Measurements from ENCODE around the gene PLA2G1B.

The PLA2G1B gene

DNA sequence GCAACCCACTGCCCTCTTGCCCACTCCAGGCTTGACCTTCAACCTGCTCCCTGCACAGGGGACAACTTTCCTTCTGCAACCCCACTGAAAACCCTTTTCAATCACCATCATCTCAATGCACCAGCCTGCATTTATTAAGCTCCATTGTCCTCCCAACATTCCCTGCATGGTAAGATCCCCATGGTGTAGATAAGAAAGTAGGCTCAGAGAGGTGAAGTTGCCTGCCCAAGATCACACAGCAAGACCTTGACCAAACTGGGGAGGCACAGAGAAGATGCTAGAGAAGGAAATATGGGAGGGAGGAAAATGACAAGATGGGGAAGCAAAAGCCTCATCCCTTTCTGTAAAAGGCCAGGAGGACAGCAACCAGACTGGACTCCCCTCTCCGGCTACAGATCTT, 31.5 kb upstream of the PLA2G1B start:
- H3K27ac ChIP-seq (ENCODE audit: insufficient read depth, low read length, poor library complexity, severe bottlenecking), result no peak overlapping the region
- no peak overlapping the region for H3K4me3 ChIP-seq (ENCODE audit: insufficient read depth, low read depth, low read length, poor library complexity, severe bottlenecking)
- H3K4me1 ChIP-seq (ENCODE audit: control insufficient read depth, insufficient read depth, low read length, poor library complexity, severe bottlenecking), result no peaks in the 10 kb centered on the region
- H3K36me3 ChIP-seq (ENCODE audit: control insufficient read depth, insufficient read depth, low read length), result no peaks in the 10 kb centered on the region
- no peak for DNase-seq
- H3K9me3 ChIP-seq (ENCODE audit: control insufficient read depth, low read length), result no peaks in the 10 kb centered on the region
- peaks cover 22% of the 10 kb centered on the region for H3K27me3 ChIP-seq (replicated peaks; ENCODE audit: control insufficient read depth, insufficient read depth, low read length, poor library complexity, severe bottlenecking)

DNA sequence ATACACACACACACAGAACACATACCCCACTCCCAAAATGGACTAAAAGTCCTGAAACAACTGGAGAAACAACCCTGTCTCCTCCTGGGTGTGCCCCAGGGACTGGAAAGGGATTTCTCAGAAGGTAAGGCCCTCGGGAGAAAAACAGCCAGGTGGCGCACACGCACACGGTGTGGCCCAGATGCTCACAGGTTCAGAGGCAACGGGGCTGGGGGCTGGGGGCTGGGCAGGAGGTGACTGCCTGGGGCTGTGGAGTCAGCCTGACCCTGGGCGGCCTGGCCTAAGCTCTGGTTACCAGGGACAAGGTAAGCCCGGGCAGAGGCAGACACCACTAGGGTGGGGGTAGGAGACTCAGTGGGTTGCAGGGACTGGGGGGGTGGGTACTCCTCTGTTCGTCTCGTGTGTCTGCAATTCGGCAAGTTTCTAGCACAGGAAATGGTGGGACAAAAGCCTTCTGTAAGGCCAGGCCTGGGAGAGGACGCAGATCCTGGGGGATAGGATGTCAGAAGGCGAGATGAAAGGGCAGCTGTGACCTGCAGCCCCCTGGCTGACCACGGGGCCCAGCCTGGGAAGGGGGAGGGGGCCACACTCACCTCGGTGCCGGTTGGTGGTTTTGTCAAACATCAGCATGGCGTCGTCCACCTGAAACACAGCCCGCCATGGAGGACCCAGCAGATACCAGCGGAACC, 31.0 kb upstream of the PLA2G1B start:
- H3K4me3 ChIP-seq (ENCODE audit: insufficient read depth, low read depth, low read length, poor library complexity, severe bottlenecking), result no peak overlapping the region
- H3K36me3 ChIP-seq (ENCODE audit: control insufficient read depth, insufficient read depth, low read length), result no peaks in the 10 kb centered on the region
- H3K27ac ChIP-seq (ENCODE audit: insufficient read depth, low read length, poor library complexity, severe bottlenecking), result no peak overlapping the region
- no peak for DNase-seq
- H3K4me1 ChIP-seq (ENCODE audit: control insufficient read depth, insufficient read depth, low read length, poor library complexity, severe bottlenecking), result no peaks in the 10 kb centered on the region
- no peaks in the 10 kb centered on the region for H3K9me3 ChIP-seq (ENCODE audit: control insufficient read depth, low read length)
- H3K27me3 ChIP-seq (replicated peaks; ENCODE audit: control insufficient read depth, insufficient read depth, low read length, poor library complexity, severe bottlenecking), result peaks cover 20% of the 10 kb centered on the region

DNA sequence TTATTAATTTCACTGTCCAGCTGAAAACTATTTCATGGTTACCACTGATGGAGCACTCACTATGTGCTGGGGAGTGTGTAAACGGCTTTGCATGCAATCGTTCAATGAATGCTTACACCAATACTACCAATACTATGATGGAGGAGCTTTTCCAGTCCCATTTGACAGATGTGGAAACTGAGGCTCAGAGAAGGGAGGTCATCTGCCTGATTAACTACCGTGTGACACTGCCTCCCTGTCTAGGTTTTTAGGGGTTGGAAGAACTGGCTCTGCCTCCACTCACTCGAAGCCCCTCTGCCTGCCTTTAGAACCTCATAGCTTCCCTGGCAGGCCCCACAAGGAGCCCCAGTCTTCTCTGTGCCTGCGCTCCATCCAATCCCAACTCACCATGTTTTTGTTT, 29.5 kb upstream of the PLA2G1B start:
- peaks cover 13% of the 10 kb centered on the region for H3K27me3 ChIP-seq (replicated peaks; ENCODE audit: control insufficient read depth, insufficient read depth, low read length, poor library complexity, severe bottlenecking)
- no peaks in the 10 kb centered on the region for H3K9me3 ChIP-seq (ENCODE audit: control insufficient read depth, low read length)
- no peaks in the 10 kb centered on the region for H3K4me1 ChIP-seq (ENCODE audit: control insufficient read depth, insufficient read depth, low read length, poor library complexity, severe bottlenecking)

DNA sequence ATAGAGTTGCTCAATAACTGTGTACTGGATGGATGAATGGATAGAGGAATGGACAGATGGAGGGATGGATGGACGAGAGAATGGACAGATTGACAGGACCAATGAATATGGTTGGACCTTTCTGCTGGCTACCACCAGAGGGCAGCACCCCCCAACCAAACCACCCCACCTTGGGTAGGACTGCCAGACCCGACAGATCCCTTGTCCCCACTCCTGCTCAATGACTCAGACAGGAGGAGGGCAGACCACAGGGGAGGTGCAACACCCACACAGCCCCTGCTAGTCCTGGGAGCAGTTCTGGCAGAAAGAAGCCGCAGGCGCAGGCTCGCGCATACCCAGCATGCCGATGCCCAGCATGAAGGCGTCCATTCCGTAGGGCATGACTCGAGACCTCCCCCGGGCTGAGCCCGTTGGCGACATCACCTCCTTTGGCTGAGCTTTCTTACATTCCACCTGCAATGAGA, 29.0 kb upstream of the PLA2G1B start:
- Histone ChIP-seq H3K9me3 (ENCODE audit: control insufficient read depth, low read length) (no peaks in the 10 kb centered on the region), H3K4me1 (ENCODE audit: control insufficient read depth, insufficient read depth, low read length, poor library complexity, severe bottlenecking) (no peaks in the 10 kb centered on the region), H3K27me3 (replicated peaks; ENCODE audit: control insufficient read depth, insufficient read depth, low read length, poor library complexity, severe bottlenecking) (peaks cover 8% of the 10 kb centered on the region), H3K36me3 (ENCODE audit: control insufficient read depth, insufficient read depth, low read length) (no peaks in the 10 kb centered on the region), H3K27ac (ENCODE audit: insufficient read depth, low read length, poor library complexity, severe bottlenecking) (no peak overlapping the region), H3K4me3 (ENCODE audit: insufficient read depth, low read depth, low read length, poor library complexity, severe bottlenecking) (no peak overlapping the region)
- DNase-seq, result peak; percentile 47 to 54 (median 52)

More for the DNA sequence above, 29.5 kb upstream of the PLA2G1B start:
- DNase-seq, result no peak
- Histone ChIP-seq H3K36me3 (ENCODE audit: control insufficient read depth, insufficient read depth, low read length) (no peaks in the 10 kb centered on the region), H3K4me3 (ENCODE audit: insufficient read depth, low read depth, low read length, poor library complexity, severe bottlenecking) (no peak overlapping the region), H3K27ac (ENCODE audit: insufficient read depth, low read length, poor library complexity, severe bottlenecking) (no peak overlapping the region)

DNA sequence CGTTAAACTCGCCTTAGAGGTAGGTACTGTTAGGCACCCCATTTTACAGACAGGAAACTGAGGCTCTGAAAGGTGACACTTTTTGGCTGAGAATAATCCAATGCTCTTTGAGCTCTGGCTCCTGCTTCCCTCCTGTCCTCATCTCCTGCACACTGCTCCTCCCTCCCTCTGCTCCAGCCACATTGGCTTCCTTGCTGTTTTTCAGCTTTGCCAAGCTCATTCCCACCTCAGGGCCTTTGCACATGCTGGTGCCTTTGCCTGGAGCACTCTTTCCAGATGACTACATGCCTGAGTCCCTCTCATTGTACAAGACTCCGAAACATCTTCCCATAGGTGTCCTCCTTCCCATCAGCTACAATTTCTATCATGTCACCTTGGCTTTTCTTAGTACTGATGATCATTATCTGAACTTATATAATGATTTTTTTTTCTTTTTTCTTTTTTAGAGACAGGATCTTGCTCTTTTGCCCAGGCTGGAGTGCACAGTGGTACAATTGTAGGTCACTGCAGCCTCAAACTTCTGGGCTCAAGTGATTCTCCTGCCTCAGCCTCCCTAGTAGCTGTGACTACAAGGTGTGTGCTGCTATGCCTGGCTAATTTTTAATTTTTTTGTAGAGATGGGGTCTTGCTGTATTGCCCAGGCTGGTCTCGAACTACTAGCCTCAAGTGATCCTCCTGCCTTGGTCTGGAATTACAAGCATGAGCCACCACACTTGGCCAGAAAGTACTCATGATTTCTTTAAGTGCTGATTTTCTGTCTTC, 26.2 kb upstream of the PLA2G1B start:
- H3K27ac ChIP-seq (ENCODE audit: insufficient read depth, low read length, poor library complexity, severe bottlenecking), result no peak overlapping the region
- no peak for DNase-seq
- H3K9me3 ChIP-seq (ENCODE audit: control insufficient read depth, low read length), result no peaks in the 10 kb centered on the region
- H3K27me3 ChIP-seq (replicated peaks; ENCODE audit: control insufficient read depth, insufficient read depth, low read length, poor library complexity, severe bottlenecking), result no peaks in the 10 kb centered on the region
- no peaks in the 10 kb centered on the region for H3K36me3 ChIP-seq (ENCODE audit: control insufficient read depth, insufficient read depth, low read length)
- H3K4me3 ChIP-seq (ENCODE audit: insufficient read depth, low read depth, low read length, poor library complexity, severe bottlenecking), result no peak overlapping the region
- H3K4me1 ChIP-seq (ENCODE audit: control insufficient read depth, insufficient read depth, low read length, poor library complexity, severe bottlenecking), result no peaks in the 10 kb centered on the region

DNA sequence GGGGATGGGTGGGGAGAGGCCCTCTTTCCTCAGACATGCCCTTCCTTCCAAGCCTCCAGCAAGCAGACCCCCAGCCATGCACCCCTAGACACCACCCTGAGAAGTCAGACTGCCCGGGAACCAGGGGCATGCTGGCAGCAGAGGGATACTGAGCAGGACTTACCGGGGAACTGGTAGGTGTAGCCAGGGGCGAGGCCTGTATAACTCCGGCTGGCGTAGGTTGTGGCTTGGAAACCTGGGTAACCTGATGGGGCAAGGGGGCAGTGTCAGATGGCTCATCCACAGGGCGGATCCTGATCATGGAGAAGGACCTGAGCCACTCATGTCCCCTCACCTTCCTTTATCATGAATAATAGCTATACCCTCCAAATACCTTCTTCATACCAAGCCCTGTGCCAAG, 25.6 kb upstream of the PLA2G1B start:
- H3K27ac ChIP-seq (ENCODE audit: insufficient read depth, low read length, poor library complexity, severe bottlenecking), result no peak overlapping the region
- H3K4me3 ChIP-seq (ENCODE audit: insufficient read depth, low read depth, low read length, poor library complexity, severe bottlenecking), result no peak overlapping the region
- no peak for DNase-seq
- no peaks in the 10 kb centered on the region for H3K4me1 ChIP-seq (ENCODE audit: control insufficient read depth, insufficient read depth, low read length, poor library complexity, severe bottlenecking)
- no peaks in the 10 kb centered on the region for H3K27me3 ChIP-seq (replicated peaks; ENCODE audit: control insufficient read depth, insufficient read depth, low read length, poor library complexity, severe bottlenecking)
- H3K36me3 ChIP-seq (ENCODE audit: control insufficient read depth, insufficient read depth, low read length), result no peaks in the 10 kb centered on the region
- no peaks in the 10 kb centered on the region for H3K9me3 ChIP-seq (ENCODE audit: control insufficient read depth, low read length)

DNA sequence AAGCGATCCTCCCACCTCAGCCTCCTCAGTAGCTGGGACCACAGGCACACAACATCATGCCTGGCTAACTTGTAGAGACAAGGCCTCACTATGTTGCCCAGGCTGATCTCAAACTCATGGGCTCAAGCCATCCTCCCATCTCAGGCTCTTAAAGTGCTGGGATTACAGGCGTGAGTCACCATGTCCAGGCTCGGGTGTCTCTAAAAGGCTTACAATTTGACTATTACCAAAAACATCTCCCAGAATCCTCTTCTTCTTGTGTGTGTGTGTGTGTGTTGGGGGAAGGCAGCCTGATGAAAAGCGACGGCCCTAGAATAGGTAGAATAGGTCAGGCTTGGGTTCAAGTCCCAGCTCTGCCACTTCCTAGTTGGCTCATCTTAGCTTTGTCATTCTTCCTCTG, 24.5 kb upstream of the PLA2G1B start:
- no peaks in the 10 kb centered on the region for H3K36me3 ChIP-seq (ENCODE audit: control insufficient read depth, insufficient read depth, low read length)
- no peak overlapping the region for H3K4me3 ChIP-seq (ENCODE audit: insufficient read depth, low read depth, low read length, poor library complexity, severe bottlenecking)
- no peaks in the 10 kb centered on the region for H3K27me3 ChIP-seq (replicated peaks; ENCODE audit: control insufficient read depth, insufficient read depth, low read length, poor library complexity, severe bottlenecking)
- H3K27ac ChIP-seq (ENCODE audit: insufficient read depth, low read length, poor library complexity, severe bottlenecking), result no peak overlapping the region
- H3K4me1 ChIP-seq (ENCODE audit: control insufficient read depth, insufficient read depth, low read length, poor library complexity, severe bottlenecking), result no peaks in the 10 kb centered on the region
- no peaks in the 10 kb centered on the region for H3K9me3 ChIP-seq (ENCODE audit: control insufficient read depth, low read length)
- DNase-seq, result no peak

DNA sequence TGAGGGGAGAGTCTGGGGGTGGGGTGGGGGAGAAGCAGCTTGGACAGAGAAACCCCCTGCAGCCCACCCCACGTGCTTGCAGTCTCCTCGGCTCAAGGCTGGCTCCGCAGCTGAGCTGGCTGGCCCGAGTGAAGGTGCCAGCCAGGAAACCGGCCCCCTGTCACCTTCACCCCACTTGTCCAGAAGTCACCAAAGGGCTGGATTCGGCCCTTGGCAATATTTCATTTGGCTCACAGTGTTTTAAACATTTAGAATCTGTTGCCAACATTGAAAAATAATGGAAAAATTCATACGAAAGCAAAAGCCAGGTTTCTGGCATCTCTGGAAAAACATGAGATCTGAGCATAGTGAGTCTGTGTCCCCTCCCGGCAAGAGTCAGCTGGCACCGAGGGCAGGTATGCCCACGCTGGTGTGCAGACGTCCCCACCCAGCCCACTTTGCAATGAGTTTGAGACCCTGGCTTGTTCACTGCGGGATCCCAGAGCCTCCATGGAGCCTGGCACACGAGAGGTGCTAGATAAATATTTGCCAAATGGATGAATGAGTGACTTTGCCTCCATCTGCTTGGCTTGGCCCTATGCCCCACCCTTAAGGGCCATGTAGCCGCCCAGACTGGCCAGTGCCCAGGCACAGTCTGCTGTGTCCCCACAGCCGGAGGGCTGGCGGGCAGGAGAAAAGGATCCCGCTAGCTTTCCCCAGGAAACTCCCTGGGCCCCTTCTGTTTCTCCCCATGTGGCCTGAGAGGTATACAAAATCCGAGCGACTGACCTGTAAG, 23.2 kb upstream of the PLA2G1B start:
- DNase-seq, result no peak

DNA sequence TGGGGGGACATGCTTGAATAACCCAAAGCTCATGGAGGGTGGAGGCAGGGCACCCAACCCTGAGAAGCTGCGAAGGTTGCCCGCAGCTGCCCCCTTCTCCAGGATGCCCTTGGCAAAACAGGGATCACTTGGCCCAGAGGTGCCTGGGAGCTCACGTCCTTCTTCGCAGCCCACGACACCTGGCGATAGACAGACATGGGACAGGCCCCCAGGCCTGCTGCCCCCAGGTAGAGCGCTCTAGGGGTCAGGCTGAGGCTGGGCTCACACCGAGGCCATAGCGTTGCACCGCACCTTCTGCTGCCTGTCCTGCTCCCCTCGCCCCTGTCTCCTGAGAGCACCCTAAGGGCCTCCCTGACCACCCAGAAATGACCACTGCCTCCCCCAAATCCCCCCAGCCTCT, 20.2 kb upstream of the PLA2G1B start:
- DNase-seq, result no peak
- Histone ChIP-seq H3K4me1 (ENCODE audit: control insufficient read depth, insufficient read depth, low read length, poor library complexity, severe bottlenecking) (no peaks in the 10 kb centered on the region), H3K9me3 (ENCODE audit: control insufficient read depth, low read length) (no peaks in the 10 kb centered on the region), H3K27me3 (replicated peaks; ENCODE audit: control insufficient read depth, insufficient read depth, low read length, poor library complexity, severe bottlenecking) (no peaks in the 10 kb centered on the region), H3K36me3 (ENCODE audit: control insufficient read depth, insufficient read depth, low read length) (no peaks in the 10 kb centered on the region), H3K4me3 (ENCODE audit: insufficient read depth, low read depth, low read length, poor library complexity, severe bottlenecking) (no peak overlapping the region), H3K27ac (ENCODE audit: insufficient read depth, low read length, poor library complexity, severe bottlenecking) (no peak overlapping the region)

More for the DNA sequence above, 23.2 kb upstream of the PLA2G1B start:
- no peak overlapping the region for H3K4me3 ChIP-seq (ENCODE audit: insufficient read depth, low read depth, low read length, poor library complexity, severe bottlenecking)
- H3K27ac ChIP-seq (ENCODE audit: insufficient read depth, low read length, poor library complexity, severe bottlenecking), result no peak overlapping the region
- no peaks in the 10 kb centered on the region for H3K4me1 ChIP-seq (ENCODE audit: control insufficient read depth, insufficient read depth, low read length, poor library complexity, severe bottlenecking)
- H3K9me3 ChIP-seq (ENCODE audit: control insufficient read depth, low read length), result no peaks in the 10 kb centered on the region
- H3K36me3 ChIP-seq (ENCODE audit: control insufficient read depth, insufficient read depth, low read length), result no peaks in the 10 kb centered on the region
- H3K27me3 ChIP-seq (replicated peaks; ENCODE audit: control insufficient read depth, insufficient read depth, low read length, poor library complexity, severe bottlenecking), result no peaks in the 10 kb centered on the region

DNA sequence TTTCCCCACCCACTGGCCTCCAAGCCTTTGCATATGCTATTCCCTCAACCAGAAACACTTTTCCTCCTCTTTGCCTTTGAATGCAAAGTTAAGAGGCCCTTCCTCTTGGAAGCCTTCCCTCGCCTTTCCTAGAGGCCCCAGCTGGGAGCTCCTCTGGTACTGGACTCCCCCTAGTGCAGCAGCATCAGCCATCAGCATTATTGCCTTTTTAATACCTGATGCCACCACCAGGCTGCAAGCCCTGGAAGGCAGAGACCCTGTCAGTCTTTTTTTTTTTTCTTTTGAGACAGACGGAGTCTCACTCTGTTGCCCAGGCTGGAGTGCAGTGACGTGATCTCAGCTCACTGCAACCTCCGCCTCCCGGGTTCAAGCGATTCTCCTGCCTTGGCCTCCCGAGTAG, 19.1 kb upstream of the PLA2G1B start:
- Histone ChIP-seq H3K27me3 (replicated peaks; ENCODE audit: control insufficient read depth, insufficient read depth, low read length, poor library complexity, severe bottlenecking) (no peaks in the 10 kb centered on the region), H3K4me3 (ENCODE audit: insufficient read depth, low read depth, low read length, poor library complexity, severe bottlenecking) (no peak overlapping the region), H3K4me1 (ENCODE audit: control insufficient read depth, insufficient read depth, low read length, poor library complexity, severe bottlenecking) (no peaks in the 10 kb centered on the region), H3K36me3 (ENCODE audit: control insufficient read depth, insufficient read depth, low read length) (no peaks in the 10 kb centered on the region), H3K9me3 (ENCODE audit: control insufficient read depth, low read length) (no peaks in the 10 kb centered on the region), H3K27ac (ENCODE audit: insufficient read depth, low read length, poor library complexity, severe bottlenecking) (no peak overlapping the region)
- no peak for DNase-seq

Measured in effector memory CD4-positive, alpha-beta T cell (primary cell).